Sigmoid colon (tissue), 7 donors: ENCODE measurements around the gene CDC42BPB. TPM values are rescaled to one million over a fixed set of nuclear protein-coding genes. Genes with fewer than 3 reads are reported as not detected.

Experiments used
- DNase-seq: peaks from one replicate; pipeline ENCODE4 v3.0.0-alpha.2; 2019
- H3K27ac ChIP-seq, 4 donors: fragments of 200-600 bp; sonication (generic); one replicate each; pipeline ENCODE4 v1.5.1; 2016 to 2019; ENCODE audit warnings: mild to moderate bottlenecking in 1 of 4
- H3K27me3 ChIP-seq, 3 donors: fragments of 200-600 bp; sonication (generic); one replicate each; pipeline ENCODE4 v1.5.1; 2019; ENCODE audit warnings: mild to moderate bottlenecking in 1 of 3
- H3K36me3 ChIP-seq, 4 donors: fragments of 200-600 bp; sonication (generic); one replicate each; pipeline ENCODE4 v1.5.1; 2016 to 2019
- H3K4me1 ChIP-seq, 4 donors: fragments of 200-600 bp; sonication (generic); one replicate each; pipeline ENCODE4 v1.5.1; 2017 to 2019
- H3K4me3 ChIP-seq, 4 donors: fragments of 200-600 bp; sonication (generic); one replicate each; pipeline ENCODE4 v1.5.1; 2017 to 2019; ENCODE audit warnings: mild to moderate bottlenecking in 2 of 4, moderate library complexity in 1 of 4
- H3K9me3 ChIP-seq, 4 donors: fragments of 200-600 bp in 3 of 4; sonication (generic) in 3 of 4; one replicate each; pipeline versions ENCODE4 v1.5.1 to v1.6.1; 2013 to 2019
- EP300 ChIP-seq, 4 donors: sonication (generic); formaldehyde crosslinking; IDR thresholded peaks; one replicate each; pipeline ENCODE4 v1.6.1; 2017; ENCODE audit warnings: antibody characterized with exemption in 4 of 4
- POLR2A ChIP-seq, 2 donors: fragments of 450-650 bp; IDR thresholded peaks; one replicate each; pipeline ENCODE4 v1.6.1; 2016; ENCODE audit warnings: antibody characterized with exemption in 2 of 2, mild to moderate bottlenecking in 2 of 2, moderate library complexity in 2 of 2
- POLR2AphosphoS5 ChIP-seq, 4 donors: sonication (generic); formaldehyde crosslinking; IDR thresholded peaks; one replicate each; pipeline ENCODE4 v1.6.1; 2017; ENCODE audit warnings: antibody characterized with exemption in 4 of 4
- WGBS, 2 donors: extraction: QIAGEN DNeasy Blood & Tissue Kit; methylation state at CpG; one replicate each; pipeline ENCODE4 v1.1.7; 2013; 5-methylcytosine and 5-hydroxymethylcytosine counted together
- intact Hi-C: fragments of 100-400 bp; cut with DNase I; formaldehyde crosslinking; loops from one replicate; pipeline ENCODE4 v1.15.1; 2023
- polyA plus RNA-seq, 3 donors: library from polyadenylated mRNA; stranded (reverse); fragments of 200-250 nt; gene quantifications; one replicate each; pipeline ENCODE4 v1.2.3, GENCODE V29; 2013
- total RNA-seq, 4 donors: library from RNA; depleted of rRNA; stranded (reverse); fragments of >200 nt; gene quantifications; one replicate each; pipeline ENCODE4 v1.1.0, GENCODE V29; 2016
- TF ChIP-seq, protein P1 (sequence below), 4 experiments: fragments of 450-650 bp in 3 of 4; fragments of 200-600 bp in 1 of 4; IDR thresholded peaks; one replicate each; pipeline ENCODE4 v1.5.1; 2016 to 2019; ENCODE audit warnings: antibody characterized with exemption in 4 of 4, mild to moderate bottlenecking in 3 of 4, moderate library complexity in 2 of 4
- donor health status: healthy with polysubstance abuse.
- donor health status: Bipolar disorder and iron deficiency.
- donor health status: healthy.

CDC42BPB gene
- total and polyA plus RNA-seq, 7 donors, result 18.0 to 82.3 (median 58.5) TPM

DNA sequence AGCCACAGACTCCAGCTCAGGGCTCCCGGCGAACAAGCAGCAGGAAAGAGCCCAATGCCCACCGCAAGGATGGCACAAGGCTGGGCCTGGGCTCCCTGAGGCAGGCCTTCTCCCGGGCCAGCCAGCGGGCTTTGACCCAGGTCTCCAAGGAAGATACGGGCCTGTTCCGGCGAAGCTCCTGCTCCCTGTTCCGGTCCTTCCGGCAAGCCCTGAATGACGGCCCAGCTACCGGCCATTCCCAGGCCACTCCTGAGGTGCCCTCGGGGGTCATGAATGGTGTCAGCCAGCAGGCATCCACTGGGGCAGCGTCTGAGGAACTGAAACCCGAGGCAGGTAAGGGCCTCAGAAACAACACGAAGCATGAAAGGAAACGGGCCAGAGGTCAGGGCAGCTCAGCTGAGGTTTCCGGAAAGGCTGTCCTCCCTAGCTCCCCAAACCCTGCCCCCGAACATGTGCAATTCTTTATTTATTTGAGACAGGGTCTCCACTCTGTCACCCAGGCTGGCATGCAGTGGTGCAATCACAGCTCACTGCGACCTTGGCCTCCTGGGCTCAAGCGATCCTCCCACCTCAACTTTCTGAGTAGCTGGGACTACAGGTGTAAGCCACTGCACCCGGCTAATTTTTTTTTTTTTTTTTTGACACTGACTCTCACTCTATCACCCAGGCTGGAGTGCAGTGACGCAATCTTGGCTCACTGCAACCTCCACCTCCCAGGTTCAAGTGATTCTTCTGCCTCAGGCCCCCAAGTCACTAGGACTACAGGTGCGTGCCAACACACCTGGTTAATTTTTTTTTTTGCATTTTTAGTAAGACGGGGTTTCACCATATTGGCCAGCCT, 43.2 kb upstream of the CDC42BPB start:
- H3K36me3 ChIP-seq, result no peaks in the 10 kb centered on the region
- intact Hi-C loops, result no loop called here
- no peak overlapping the region for H3K4me3 ChIP-seq
- DNase-seq, result no peak
- TF ChIP-seq, protein P1, sequence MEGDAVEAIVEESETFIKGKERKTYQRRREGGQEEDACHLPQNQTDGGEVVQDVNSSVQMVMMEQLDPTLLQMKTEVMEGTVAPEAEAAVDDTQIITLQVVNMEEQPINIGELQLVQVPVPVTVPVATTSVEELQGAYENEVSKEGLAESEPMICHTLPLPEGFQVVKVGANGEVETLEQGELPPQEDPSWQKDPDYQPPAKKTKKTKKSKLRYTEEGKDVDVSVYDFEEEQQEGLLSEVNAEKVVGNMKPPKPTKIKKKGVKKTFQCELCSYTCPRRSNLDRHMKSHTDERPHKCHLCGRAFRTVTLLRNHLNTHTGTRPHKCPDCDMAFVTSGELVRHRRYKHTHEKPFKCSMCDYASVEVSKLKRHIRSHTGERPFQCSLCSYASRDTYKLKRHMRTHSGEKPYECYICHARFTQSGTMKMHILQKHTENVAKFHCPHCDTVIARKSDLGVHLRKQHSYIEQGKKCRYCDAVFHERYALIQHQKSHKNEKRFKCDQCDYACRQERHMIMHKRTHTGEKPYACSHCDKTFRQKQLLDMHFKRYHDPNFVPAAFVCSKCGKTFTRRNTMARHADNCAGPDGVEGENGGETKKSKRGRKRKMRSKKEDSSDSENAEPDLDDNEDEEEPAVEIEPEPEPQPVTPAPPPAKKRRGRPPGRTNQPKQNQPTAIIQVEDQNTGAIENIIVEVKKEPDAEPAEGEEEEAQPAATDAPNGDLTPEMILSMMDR (IDR thresholded peaks at IDR 0.05), result no peak
- TF ChIP-seq POLR2A (IDR thresholded peaks at IDR 0.05) (no peak), EP300 (IDR thresholded peaks at IDR 0.05) (no peak), POLR2AphosphoS5 (IDR thresholded peaks at IDR 0.05) (no peak)
- H3K9me3 ChIP-seq, result no peaks in the 10 kb centered on the region
- 87 to 90% methylated on average over 25 of the region's 25 CpGs for WGBS, 2 donors
- H3K4me1 ChIP-seq, result peaks cover 0 to 35% (median 30%) of the 10 kb centered on the region in 4 donors
- H3K27ac ChIP-seq, result no peak overlapping the region
- H3K27me3 ChIP-seq, result peaks cover 32 to 54% (median 36%) of the 10 kb centered on the region in 3 donors

DNA sequence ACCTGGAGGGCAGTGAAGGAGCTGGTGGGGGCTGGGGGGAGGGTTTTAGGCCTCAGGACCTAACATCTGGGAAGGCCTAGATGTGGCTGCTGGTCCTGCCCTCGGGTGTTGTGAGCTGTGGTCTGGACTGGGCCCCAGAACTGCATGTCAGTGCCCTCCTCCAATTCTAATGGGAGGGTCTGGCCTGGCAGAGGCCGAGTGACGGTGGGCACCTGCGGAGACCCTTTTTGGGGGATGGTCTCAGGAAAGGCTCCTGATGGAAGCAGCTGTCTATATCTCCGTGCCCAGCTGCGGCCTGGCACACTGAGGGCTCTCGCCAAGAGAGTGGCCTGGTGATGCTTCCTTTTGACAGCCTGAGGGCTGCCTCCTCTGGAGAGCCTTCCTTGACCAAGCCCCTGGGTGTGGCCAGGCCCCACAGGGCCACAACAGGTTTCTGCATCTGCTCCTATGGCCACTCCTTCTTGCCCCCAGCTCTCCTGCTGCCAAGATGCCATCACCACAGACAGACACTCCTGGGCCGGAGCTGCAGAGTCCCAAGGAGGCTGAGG, 42.5 kb upstream of the CDC42BPB start:
- DNase-seq, result no peak
- Histone ChIP-seq H3K4me1 (peaks cover 0 to 29% (median 24%) of the 10 kb centered on the region in 4 donors), H3K36me3 (no peaks in the 10 kb centered on the region), H3K27me3 (peaks cover 32 to 47% (median 35%) of the 10 kb centered on the region in 3 donors), H3K27ac (no peak overlapping the region), H3K9me3 (no peaks in the 10 kb centered on the region), H3K4me3 (no peak overlapping the region)
- intact Hi-C loops, result no loop called here
- TF ChIP-seq EP300 (IDR thresholded peaks at IDR 0.05) (no peak), POLR2AphosphoS5 (IDR thresholded peaks at IDR 0.05) (no peak), POLR2A (IDR thresholded peaks at IDR 0.05) (no peak)
- TF ChIP-seq, protein P1 (IDR thresholded peaks at IDR 0.05), result no peak
- WGBS, 2 donors, result 90 to 92% methylated on average over 8 of the region's 8 CpGs

DNA sequence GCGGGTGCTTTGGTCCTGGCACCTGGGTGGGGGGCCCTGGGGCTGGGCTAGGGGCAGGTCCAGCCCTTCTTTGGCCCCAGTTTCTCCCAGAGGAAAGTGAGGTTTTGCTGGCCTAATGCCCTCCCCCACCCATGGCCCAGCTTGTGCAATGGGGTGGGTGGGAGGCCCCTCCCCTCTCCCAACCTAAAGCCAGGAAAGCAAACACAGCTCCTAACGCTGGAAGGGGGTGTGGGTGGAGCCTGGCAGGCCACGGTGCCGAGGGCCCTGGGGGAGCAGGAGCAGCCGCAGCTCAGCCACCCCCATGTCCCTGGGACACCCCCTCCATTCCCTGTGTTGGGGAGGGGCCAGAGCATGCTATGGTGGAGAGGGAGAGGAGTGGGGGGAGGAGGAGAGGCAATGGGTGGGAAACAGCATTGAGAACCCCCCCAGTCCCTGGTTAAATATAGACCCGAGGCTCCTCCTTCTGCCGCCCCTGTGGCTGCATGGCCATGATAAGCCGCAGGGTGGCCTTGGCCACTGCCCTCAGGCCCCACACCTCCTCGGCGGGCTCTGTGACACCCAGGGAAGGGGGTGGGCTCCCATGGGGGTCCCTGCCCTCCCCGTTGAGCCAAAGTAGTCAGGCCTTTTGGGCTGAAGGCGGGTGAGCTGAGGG, 41.9 kb upstream of the CDC42BPB start:
- intact Hi-C loops, result no loop called here
- Histone ChIP-seq H3K4me1 (peaks cover 0 to 23% (median 18%) of the 10 kb centered on the region in 4 donors), H3K9me3 (no peaks in the 10 kb centered on the region)

More for the DNA sequence above, 41.9 kb upstream of the CDC42BPB start:
- Histone ChIP-seq H3K36me3 (no peaks in the 10 kb centered on the region), H3K4me3 (no peak overlapping the region), H3K27me3 (peaks cover 26 to 41% (median 29%) of the 10 kb centered on the region in 3 donors), H3K27ac (no peak overlapping the region)
- TF ChIP-seq, protein P1 (IDR thresholded peaks at IDR 0.05), result no peak
- no peak for TF ChIP-seq POLR2AphosphoS5 (IDR thresholded peaks at IDR 0.05)
- TF ChIP-seq POLR2A (IDR thresholded peaks at IDR 0.05), result no peak
- TF ChIP-seq EP300 (IDR thresholded peaks at IDR 0.05), result no peak
- 68 to 74% methylated on average over 12 of the region's 12 CpGs for WGBS, 2 donors
- DNase-seq, result no peak
